ENCODE results near the gene SPARC. TPM values are rescaled to one million over a fixed set of nuclear protein-coding genes. Genes with fewer than 3 reads are reported as not detected.
A peak's percentile ranks its signal among the peaks of the same experiment; 100 is the strongest.
"Not testable (repeated sequence)": the region's sequence is repeated elsewhere in the genome, so short reads cannot be mapped to it uniquely, and the experiment has no call there.

SPARC gene
- total RNA-seq, 4 donors from 2014 or later = 47.6 to 177 (median 68.6) TPM

DNA sequence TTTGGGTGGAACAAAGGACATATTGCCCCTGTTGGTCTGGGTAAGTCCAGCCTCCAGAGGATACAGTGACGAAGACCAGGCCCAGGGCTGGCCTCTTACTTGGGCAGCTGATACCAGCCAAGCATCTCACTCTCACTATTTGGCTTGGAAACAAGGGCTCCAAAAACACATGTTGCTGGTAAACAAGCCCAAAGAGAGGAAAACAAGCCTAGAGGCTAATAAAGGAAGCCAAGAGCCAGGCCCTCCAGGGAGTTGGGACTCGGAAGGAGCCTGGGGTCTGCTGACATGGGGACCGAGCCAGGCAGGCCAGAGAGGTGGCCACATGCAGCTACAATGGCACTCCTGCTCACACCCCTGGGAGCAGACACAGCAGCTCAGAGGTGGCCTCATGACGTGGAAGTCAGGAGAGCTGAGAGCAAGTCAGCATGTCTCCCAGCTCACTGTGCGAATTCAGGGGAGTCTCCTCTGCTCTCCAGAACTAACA is 5.7 kb downstream of the SPARC start:
- Histone ChIP-seq H3K4me1 (peaks cover 0 to 30% (median 0%) of the 10 kb centered on the region in 4 donors), H3K4me3 (peak overlapping the region in 1 of 4 donors; percentile 6), H3K27ac (peak overlapping the region; percentile 19 to 89 (median 44)), H3K27me3 (no peaks in the 10 kb centered on the region), H3K36me3 (no peaks in the 10 kb centered on the region), H3K9me3 (no peaks in the 10 kb centered on the region)
- no peak for DNase-seq
- no peak for TF ChIP-seq POLR2A (IDR thresholded peaks at IDR 0.05)
- TF ChIP-seq, protein P1, sequence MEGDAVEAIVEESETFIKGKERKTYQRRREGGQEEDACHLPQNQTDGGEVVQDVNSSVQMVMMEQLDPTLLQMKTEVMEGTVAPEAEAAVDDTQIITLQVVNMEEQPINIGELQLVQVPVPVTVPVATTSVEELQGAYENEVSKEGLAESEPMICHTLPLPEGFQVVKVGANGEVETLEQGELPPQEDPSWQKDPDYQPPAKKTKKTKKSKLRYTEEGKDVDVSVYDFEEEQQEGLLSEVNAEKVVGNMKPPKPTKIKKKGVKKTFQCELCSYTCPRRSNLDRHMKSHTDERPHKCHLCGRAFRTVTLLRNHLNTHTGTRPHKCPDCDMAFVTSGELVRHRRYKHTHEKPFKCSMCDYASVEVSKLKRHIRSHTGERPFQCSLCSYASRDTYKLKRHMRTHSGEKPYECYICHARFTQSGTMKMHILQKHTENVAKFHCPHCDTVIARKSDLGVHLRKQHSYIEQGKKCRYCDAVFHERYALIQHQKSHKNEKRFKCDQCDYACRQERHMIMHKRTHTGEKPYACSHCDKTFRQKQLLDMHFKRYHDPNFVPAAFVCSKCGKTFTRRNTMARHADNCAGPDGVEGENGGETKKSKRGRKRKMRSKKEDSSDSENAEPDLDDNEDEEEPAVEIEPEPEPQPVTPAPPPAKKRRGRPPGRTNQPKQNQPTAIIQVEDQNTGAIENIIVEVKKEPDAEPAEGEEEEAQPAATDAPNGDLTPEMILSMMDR (IDR thresholded peaks at IDR 0.05) = no peak

DNA sequence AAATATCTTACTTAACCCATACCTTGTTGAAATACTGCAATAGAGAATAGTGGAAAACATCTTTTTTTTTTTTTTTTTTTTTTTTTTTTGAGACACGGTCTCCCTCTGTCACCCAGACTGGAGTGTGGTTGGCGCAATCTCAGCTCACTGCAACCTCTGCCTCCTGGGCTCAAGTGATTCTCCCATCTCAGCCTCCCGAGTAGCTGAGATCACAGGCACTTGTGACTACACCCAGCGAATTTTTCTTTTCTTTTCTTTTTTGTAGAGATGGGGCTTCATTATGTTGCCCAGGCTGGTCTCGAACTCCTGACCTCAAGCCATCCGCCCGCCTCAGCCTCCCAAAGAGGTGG is 6.6 kb downstream of the SPARC start:
- H3K36me3 ChIP-seq, H3K9me3 ChIP-seq, H3K27me3 ChIP-seq, DNase-seq, H3K4me3 ChIP-seq: not testable (repeated sequence)
- H3K27ac ChIP-seq = peak overlapping the region in 2 of 4 donors; percentile 62 to 89
- H3K4me1 ChIP-seq = peaks cover 0 to 36% (median under 1%) of the 10 kb centered on the region in 4 donors

DNA sequence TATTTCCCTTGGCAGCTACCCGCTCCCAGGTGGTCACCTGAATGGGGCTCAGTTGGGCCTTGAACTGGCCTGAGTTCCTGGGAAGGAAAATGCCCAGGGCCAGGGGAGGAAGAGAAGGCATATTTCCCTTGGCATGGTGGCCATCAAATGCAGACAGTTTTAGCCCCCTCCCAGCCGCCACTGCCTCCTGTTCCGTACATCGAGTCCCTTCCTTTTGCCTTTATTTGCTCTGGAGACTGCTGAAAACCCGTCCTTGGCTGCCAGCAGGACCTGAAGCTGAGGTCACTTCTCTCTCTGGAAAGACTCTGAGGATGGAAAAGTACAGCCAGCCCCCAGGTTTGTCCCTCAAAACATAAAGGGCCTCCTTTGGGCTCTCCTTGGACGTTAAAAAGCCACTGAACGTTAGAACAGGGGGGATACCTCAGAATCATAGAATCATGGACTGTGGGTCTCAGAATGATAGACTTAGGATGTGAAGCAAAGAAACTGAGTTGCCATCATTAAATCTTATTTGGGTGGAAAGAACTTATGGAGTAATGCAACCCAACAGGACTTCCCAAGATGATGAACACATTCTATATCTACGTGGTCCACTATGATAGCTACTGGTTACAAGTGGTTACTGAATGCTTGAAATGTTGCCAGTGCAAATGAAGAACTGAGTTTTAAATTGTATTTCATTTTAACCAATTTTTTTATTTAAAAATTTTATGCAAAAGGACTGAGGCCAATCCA is 7.1 kb downstream of the SPARC start:
- no peak for DNase-seq
- H3K4me3 ChIP-seq = no peak overlapping the region

DNA sequence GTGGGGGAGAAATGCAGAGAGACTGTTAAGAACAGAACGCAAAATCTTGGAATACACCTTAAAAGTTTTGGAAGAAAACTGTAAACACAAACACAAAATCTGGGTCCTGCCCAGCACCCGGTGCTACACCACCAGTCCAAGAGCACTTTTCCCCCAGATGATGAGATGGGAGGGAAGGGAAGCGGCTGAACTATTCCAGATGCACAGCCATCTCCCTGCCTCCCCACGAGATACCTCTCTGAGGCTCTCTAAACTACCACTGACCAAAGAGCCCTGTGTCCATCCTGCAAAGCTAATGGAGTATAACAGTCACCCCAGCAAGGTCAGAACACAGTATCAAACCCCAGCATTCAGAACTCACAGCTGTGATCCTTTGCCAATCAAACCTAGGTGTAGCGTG is 8.0 kb downstream of the SPARC start:
- H3K4me1 ChIP-seq = peaks cover 0 to 33% (median 1%) of the 10 kb centered on the region in 4 donors
- peak overlapping the region in 2 of 4 donors; percentile 73 to 78 for H3K27ac ChIP-seq
- TF ChIP-seq POLR2A (IDR thresholded peaks at IDR 0.05) = no peak
- TF ChIP-seq, protein P1 (IDR thresholded peaks at IDR 0.05) = no peak
- no peaks in the 10 kb centered on the region for H3K9me3 ChIP-seq
- no peaks in the 10 kb centered on the region for H3K36me3 ChIP-seq
- no peaks in the 10 kb centered on the region for H3K27me3 ChIP-seq
- DNase-seq = no peak
- H3K4me3 ChIP-seq = no peak overlapping the region

More for the DNA sequence above, 7.1 kb downstream of the SPARC start:
- no peak for TF ChIP-seq POLR2A (IDR thresholded peaks at IDR 0.05)
- TF ChIP-seq, protein P1 (IDR thresholded peaks at IDR 0.05) = no peak
- peaks cover 0 to 36% (median 1%) of the 10 kb centered on the region in 4 donors for H3K4me1 ChIP-seq
- H3K27ac ChIP-seq = peak overlapping the region in 3 of 4 donors; percentile 27 to 78 (median 73)
- H3K27me3 ChIP-seq = no peaks in the 10 kb centered on the region
- no peaks in the 10 kb centered on the region for H3K36me3 ChIP-seq
- H3K9me3 ChIP-seq = no peaks in the 10 kb centered on the region

DNA sequence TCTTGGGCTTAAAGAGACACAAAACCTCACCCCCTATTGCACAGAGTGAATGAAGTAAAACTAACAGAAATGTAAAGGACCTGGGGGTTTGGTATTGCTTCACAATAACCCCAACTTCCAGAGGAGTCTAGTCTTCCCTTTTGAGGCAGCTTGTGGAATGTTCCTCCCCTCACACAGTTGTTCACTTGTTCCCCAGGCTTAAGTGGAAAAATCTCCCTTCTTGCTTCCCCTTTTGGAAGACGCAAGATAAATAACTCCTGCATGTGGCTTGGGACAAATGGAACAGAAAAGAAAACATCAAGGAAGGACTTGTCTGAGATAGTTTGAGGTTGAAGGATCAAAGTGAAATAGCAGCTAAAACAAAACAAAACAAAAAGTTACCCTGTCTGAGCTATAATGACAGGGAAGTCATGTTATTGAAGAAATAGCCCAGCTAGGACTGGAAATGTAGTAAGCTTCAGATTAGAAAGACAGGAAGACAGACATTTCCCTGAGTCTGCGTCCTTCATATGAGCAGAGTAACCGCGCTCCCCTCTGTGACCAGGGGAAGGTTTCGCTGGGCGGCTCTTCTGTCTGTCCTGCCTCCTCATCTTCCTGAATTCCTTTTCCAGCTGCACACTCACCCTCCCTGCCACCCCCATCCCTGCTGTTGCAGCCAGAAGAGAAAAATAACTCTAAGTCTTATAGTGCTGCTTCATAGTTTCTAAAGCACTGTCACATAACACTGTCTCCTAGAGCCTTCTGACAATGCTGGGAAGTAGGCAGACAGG is 8.8 kb downstream of the SPARC start:
- Histone ChIP-seq H3K9me3 (no peaks in the 10 kb centered on the region), H3K4me1 (peaks cover 0 to 25% (median 1%) of the 10 kb centered on the region in 4 donors), H3K36me3 (no peaks in the 10 kb centered on the region), H3K4me3 (no peak overlapping the region), H3K27ac (peak overlapping the region; percentile 23 to 78 (median 53)), H3K27me3 (no peaks in the 10 kb centered on the region)
- TF ChIP-seq, protein P1 (IDR thresholded peaks at IDR 0.05) = no peak
- TF ChIP-seq POLR2A (IDR thresholded peaks at IDR 0.05) = no peak
- no peak for DNase-seq

DNA sequence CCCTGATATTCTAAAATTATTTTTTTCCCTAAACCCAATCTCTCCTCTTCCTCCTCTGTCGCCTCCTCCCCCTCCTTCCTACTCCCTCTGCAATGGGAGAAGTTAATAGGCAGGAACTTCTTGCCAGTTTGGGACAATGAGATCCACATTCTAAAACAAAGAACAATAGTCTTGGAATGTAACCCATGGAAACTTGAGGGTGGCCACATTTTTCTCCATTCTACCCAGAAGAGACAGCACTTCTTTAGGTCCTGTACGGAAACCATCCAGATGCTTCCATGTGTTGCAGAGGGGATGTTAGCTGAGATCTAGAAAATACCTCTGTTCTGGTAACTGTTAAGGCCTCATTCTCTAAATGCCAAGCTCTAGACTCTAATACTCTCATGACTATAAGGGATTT is 10.0 kb downstream of the SPARC start:
- peak overlapping the region in 3 of 4 donors; percentile 26 to 78 (median 73) for H3K27ac ChIP-seq
- H3K4me3 ChIP-seq = no peak overlapping the region
- H3K36me3 ChIP-seq = no peaks in the 10 kb centered on the region
- no peaks in the 10 kb centered on the region for H3K9me3 ChIP-seq
- DNase-seq = no peak
- TF ChIP-seq POLR2A (IDR thresholded peaks at IDR 0.05) = no peak
- TF ChIP-seq, protein P1 (IDR thresholded peaks at IDR 0.05) = no peak
- no peaks in the 10 kb centered on the region for H3K27me3 ChIP-seq
- peaks cover 0 to 34% (median 1%) of the 10 kb centered on the region in 4 donors for H3K4me1 ChIP-seq

Data from Peyer's patch (tissue), 4 donors.